Prostate gland (tissue), 2 donors: ENCODE measurements around the gene PRSS27. TPM values are rescaled to one million over a fixed set of nuclear protein-coding genes. Genes with fewer than 3 reads are reported as not detected.
"Not testable (repeated sequence)": the region's sequence is repeated elsewhere in the genome, so short reads cannot be mapped to it uniquely, and the experiment has no call there.

ENCODE experiments used
- DNase-seq: peaks from one replicate; pipeline ENCODE4 v3.0.0-alpha.2; 2019; ENCODE audit warnings: low spot score
- H3K27ac ChIP-seq, 2 donors: fragments of 200-600 bp; sonication (generic); 2 replicates each; pipeline ENCODE4 v1.5.1; 2017 to 2019
- H3K27me3 ChIP-seq: fragments of 200-600 bp; sonication (generic); replicated peaks from 2 replicates; pipeline ENCODE4 v1.5.1; 2019; ENCODE audit not compliant: insufficient read depth
- H3K36me3 ChIP-seq, 2 donors: fragments of 200-600 bp; sonication (generic); 1 replicate in 1 of 2; 2 replicates in 1 of 2; pipeline versions ENCODE4 v1.5.1 to v1.8.1; 2017 to 2019
- H3K4me1 ChIP-seq: fragments of 200-600 bp; sonication (generic); replicated peaks from 2 replicates; pipeline ENCODE4 v1.5.1; 2019
- H3K4me3 ChIP-seq, 2 donors: fragments of 200-600 bp; sonication (generic); 2 replicates each; pipeline ENCODE4 v1.5.1; 2017 to 2019
- H3K9me3 ChIP-seq: fragments of 200-600 bp; sonication (generic); 2 replicates; pipeline ENCODE4 v1.5.1; 2017
- POLR2A ChIP-seq: fragments of 450-650 bp; IDR thresholded peaks from one replicate; pipeline ENCODE4 v1.6.1; 2016; ENCODE audit warnings: antibody characterized with exemption, mild to moderate bottlenecking
- POLR2AphosphoS5 ChIP-seq: sonication (generic); formaldehyde crosslinking; IDR thresholded peaks from one replicate; pipeline ENCODE4 v1.6.1; 2017; ENCODE audit warnings: antibody characterized with exemption
- WGBS: methylation state at CpG from one replicate; pipeline ENCODE4 v1.1.5; 2018; 5-methylcytosine and 5-hydroxymethylcytosine counted together
- intact Hi-C: fragments of 100-400 bp; cut with DNase I; formaldehyde crosslinking; loops from one replicate; pipeline ENCODE4 v1.14.2; 2022
- total RNA-seq, 2 donors: library from RNA; depleted of rRNA; stranded (reverse); fragments of >200 nt; gene quantifications; one replicate each; pipeline ENCODE4 v1.1.0, GENCODE V29; 2016
- TF ChIP-seq, protein P1 (sequence below), 4 experiments: fragments of 200-600 bp in 2 of 4; fragments of 450-650 bp in 2 of 4; sonication (generic) in 2 of 4; IDR thresholded peaks; 1 replicate in 3 of 4; 2 replicates in 1 of 4; pipeline ENCODE4 v1.5.1; 2016 to 2019; ENCODE audit warnings: antibody characterized with exemption in 4 of 4, mild to moderate bottlenecking in 2 of 4, moderate library complexity in 2 of 4

The PRSS27 gene
- total RNA-seq, 2 donors from 2014 or later: 1.9 to 6.9 TPM

DNA sequence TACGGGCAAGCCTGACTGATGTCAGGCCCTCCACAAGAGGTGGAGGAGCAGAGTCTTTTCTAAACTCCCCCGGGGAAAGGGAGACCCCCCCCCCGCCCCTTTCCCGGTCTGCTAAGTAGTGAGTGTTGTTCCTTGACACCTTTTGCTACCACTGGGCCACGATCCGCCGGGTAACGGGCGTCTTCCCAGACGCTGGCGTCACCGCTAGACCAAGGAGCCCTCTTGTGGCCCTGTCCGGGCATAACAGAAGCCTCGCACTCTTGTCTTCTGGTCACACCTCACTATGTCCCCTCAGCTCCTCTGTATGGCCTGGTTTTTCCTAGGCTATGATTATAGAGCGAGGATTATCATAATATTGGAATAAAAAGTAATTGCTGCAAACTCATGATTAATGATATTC lies 50.0 kb downstream of the PRSS27 start:
- not testable (repeated sequence) for H3K36me3 ChIP-seq, H3K27me3 ChIP-seq, H3K9me3 ChIP-seq, H3K4me1 ChIP-seq, H3K4me3 ChIP-seq
- DNase-seq: peak; percentile 69
- TF ChIP-seq POLR2AphosphoS5: peak; percentile 48
- TF ChIP-seq, protein P1, sequence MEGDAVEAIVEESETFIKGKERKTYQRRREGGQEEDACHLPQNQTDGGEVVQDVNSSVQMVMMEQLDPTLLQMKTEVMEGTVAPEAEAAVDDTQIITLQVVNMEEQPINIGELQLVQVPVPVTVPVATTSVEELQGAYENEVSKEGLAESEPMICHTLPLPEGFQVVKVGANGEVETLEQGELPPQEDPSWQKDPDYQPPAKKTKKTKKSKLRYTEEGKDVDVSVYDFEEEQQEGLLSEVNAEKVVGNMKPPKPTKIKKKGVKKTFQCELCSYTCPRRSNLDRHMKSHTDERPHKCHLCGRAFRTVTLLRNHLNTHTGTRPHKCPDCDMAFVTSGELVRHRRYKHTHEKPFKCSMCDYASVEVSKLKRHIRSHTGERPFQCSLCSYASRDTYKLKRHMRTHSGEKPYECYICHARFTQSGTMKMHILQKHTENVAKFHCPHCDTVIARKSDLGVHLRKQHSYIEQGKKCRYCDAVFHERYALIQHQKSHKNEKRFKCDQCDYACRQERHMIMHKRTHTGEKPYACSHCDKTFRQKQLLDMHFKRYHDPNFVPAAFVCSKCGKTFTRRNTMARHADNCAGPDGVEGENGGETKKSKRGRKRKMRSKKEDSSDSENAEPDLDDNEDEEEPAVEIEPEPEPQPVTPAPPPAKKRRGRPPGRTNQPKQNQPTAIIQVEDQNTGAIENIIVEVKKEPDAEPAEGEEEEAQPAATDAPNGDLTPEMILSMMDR (IDR thresholded peaks at IDR 0.05): peak; percentile 13 to 78 (median 60)
- WGBS: 9% methylated on average over 12 of the region's 15 CpGs
- peak overlapping the region in 1 of 2 donors; percentile 27 for H3K27ac ChIP-seq
- intact Hi-C loops: loop anchor here (5.0 kb wide), 1 partner anchor 133 kb away; the partner anchor contains the start of gene PDPK1

DNA sequence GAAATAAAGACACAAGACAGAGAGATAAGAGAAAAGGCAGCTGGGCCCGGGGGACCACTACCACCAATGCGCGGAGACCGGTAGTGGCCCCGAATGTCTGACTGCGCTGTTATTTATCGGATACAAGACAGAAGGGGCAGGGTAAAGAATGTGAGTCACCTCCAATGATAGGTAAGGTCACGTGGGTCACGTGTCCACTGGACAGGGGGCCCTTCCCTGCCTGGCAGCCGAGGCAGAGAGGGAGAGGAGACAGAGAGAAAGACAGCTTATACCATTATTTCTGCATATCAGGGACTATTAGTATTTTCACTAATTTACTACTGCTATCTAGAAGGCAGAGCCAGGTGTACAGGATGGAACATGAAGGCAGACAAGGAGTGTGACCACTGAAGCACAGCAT lies 50.4 kb downstream of the PRSS27 start:
- H3K27me3 ChIP-seq, H3K4me1 ChIP-seq, H3K4me3 ChIP-seq, intact Hi-C loops, H3K36me3 ChIP-seq, DNase-seq, H3K9me3 ChIP-seq: not testable (repeated sequence)
- 87% methylated on average over 10 of the region's 10 CpGs for WGBS
- peak overlapping the region in 1 of 2 donors; percentile 27 for H3K27ac ChIP-seq

DNA sequence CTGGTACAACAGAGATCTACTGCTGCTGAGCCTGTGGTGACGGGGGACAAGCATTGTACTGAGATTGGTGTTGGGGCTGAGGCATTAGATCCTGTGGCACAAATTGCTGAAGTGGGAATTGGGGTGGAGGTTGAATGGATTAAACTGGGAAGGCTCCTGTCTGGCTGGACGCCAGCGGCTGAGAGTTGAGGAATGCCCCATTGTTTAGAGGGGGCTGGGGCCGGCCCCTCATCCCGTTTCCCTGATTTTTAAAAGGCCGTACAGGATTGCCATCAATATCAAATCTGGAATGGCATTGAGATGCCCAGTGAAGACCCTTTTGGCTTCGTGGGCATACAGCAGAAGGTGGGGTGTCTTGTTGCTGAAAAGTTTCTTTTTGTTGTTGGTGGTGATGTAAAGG lies 53.4 kb downstream of the PRSS27 start:
- H3K4me3 ChIP-seq, H3K4me1 ChIP-seq, H3K27me3 ChIP-seq, H3K36me3 ChIP-seq, DNase-seq, H3K27ac ChIP-seq, H3K9me3 ChIP-seq, intact Hi-C loops: not testable (repeated sequence)
- 72% methylated on average over 7 of the region's 7 CpGs for WGBS

DNA sequence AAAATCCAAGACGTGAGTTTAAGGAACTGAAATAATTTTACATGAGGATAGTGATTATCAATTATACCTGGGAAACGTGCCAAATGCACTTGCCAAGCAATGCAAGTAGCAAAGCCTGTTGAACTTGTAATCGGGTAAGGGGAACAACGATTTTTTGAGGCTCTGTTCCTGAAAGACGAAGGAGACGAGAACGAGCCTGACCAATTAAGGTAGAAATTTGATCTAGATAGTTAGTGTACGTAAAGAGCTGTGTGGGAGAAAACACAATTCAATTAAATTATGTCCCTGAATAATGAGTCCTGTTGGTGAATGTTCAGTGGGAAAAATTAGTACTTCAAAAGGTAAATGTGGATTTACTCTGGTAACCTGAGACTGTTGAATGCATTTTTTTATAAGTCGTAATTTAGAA lies 55.4 kb downstream of the PRSS27 start:
- Histone ChIP-seq H3K27ac (peak overlapping the region; percentile 76 to 78), H3K36me3 (no peaks in the 10 kb centered on the region), H3K27me3 (no peaks in the 10 kb centered on the region), H3K4me1 (peaks cover 3% of the 10 kb centered on the region), H3K9me3 (no peaks in the 10 kb centered on the region), H3K4me3 (no peak overlapping the region)
- intact Hi-C loops: no loop called here
- 30% methylated on average over 9 of the region's 9 CpGs for WGBS
- peak; percentile 39 for DNase-seq
- TF ChIP-seq POLR2AphosphoS5 (peak; percentile 20), POLR2A (no peak)
- TF ChIP-seq, protein P1 (IDR thresholded peaks at IDR 0.05): no peak

DNA sequence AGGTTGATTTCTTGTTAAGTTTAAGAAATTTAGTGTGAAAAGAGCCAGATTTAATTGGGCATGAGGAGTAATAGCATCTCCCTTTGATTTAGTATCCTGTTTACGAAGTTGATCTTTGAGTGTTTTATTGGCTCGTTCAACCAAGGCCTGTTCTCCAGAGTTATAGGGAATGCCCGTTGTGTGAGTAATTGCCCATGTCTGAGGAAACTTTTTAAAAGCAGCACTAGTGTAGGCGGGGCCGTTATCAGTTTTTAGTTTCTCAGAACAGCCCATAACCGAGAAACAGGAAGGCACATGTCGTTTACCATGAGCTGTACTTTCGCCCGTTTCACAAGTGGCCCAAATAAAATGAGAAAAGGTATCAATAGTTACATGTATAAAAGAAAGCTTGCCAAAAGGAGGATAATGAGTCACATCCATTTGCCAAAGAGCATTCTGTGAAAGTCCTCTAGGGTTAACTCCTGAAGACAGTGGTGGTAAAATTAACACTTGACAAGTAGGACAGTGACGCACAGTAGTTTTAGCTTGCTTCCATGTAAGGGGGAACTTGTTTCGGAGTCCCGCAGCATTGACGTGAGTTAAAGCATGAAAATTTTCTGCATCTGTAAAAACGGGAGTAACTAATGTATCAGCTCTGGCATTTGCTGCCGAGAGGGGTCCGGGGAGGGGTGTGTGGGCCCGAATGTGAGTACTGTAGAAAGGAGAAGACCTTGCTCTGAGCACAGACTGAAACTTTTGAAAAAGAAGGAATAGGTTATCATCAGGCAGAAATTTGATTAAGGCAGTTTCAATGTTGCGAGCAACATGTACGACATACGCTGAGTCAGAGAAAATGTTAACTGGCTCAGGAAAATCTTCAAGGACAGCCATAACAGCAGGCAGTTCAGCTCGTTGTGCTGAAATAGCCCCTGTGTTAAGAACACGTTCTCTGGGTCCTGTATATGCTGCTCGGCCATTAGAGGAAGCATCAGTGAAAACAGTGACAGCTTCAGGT lies 56.2 kb downstream of the PRSS27 start:
- intact Hi-C loops: no loop called here
- WGBS: 20% methylated on average over 23 of the region's 23 CpGs

More for the DNA sequence above, 56.2 kb downstream of the PRSS27 start:
- Histone ChIP-seq H3K36me3 (no peaks in the 10 kb centered on the region), H3K9me3 (no peaks in the 10 kb centered on the region), H3K4me3 (no peak overlapping the region), H3K4me1 (peaks cover 3% of the 10 kb centered on the region), H3K27me3 (no peaks in the 10 kb centered on the region), H3K27ac (peak overlapping the region; percentile 76 to 78)
- TF ChIP-seq, protein P1 (IDR thresholded peaks at IDR 0.05): no peak
- TF ChIP-seq POLR2AphosphoS5: peak; percentile 41
- peak; percentile 64 for DNase-seq

Other genes with a start within 250 kb of the PRSS27 start
- 1 to 10 TPM in 1 of 2 donors, not detected in 1; 1.4 TPM for gene NTN3, start 248.9 kb downstream of the PRSS27 start, total RNA-seq
- gene TBC1D24, start 245.1 kb downstream of the PRSS27 start, total RNA-seq: 10 to 100 TPM; 22.4 to 26.2 TPM
- gene ATP6V0C, start 206.3 kb downstream of the PRSS27 start, total RNA-seq: 100 to 1,000 TPM; 114 to 164 TPM
- 10 to 100 TPM; 41.4 to 78.1 TPM for gene AMDHD2, start 199.9 kb downstream of the PRSS27 start, total RNA-seq
- 1 to 10 TPM; 1.3 to 8.1 TPM for gene CEMP1, start 188.8 kb downstream of the PRSS27 start, total RNA-seq
- gene PDPK1, start 182.2 kb downstream of the PRSS27 start, total RNA-seq: 10 to 100 TPM; 33.1 to 73.2 TPM
- 10 to 100 TPM; 24.1 to 55.0 TPM for gene KCTD5, start 37.7 kb downstream of the PRSS27 start, total RNA-seq
- 100 to 1,000 TPM; 287 to 714 TPM for gene SRRM2, start 32.4 kb upstream of the PRSS27 start, total RNA-seq
- 100 to 1,000 TPM; 318 to 496 TPM for gene ELOB, start 57.1 kb upstream of the PRSS27 start, total RNA-seq
- not detected for gene PRSS33, start 67.3 kb upstream of the PRSS27 start, total RNA-seq
- not detected for gene PRSS41, start 78.2 kb upstream of the PRSS27 start, total RNA-seq
- gene PRSS21, start 97.0 kb upstream of the PRSS27 start, total RNA-seq: 10 to 100 TPM; 33.5 to 50.6 TPM
- 100 to 1,000 TPM in 1 of 2 donors, 10 to 100 TPM in 1; 37.1 to 268 TPM for gene ZG16B, start 110.1 kb upstream of the PRSS27 start, total RNA-seq
- gene PRSS22, start 137.9 kb upstream of the PRSS27 start, total RNA-seq: 10 to 100 TPM; 18.6 to 30.9 TPM
- gene FLYWCH2, start 163.0 kb upstream of the PRSS27 start, total RNA-seq: 100 to 1,000 TPM in 1 of 2 donors, 10 to 100 TPM in 1; 78.8 to 150 TPM
- 10 to 100 TPM; 53.0 to 55.6 TPM for gene FLYWCH1, start 191.7 kb upstream of the PRSS27 start, total RNA-seq
- 1 to 10 TPM; 1.4 to 4.0 TPM for gene KREMEN2, start 244.1 kb upstream of the PRSS27 start, total RNA-seq
- gene PAQR4, start 249.1 kb upstream of the PRSS27 start, total RNA-seq: 10 to 100 TPM in 1 of 2 donors, 1 to 10 TPM in 1; 9.1 to 25.1 TPM